Hepatocyte (in vitro differentiated cells): ENCODE measurements around the gene LINC01488. TPM values are rescaled to one million over a fixed set of nuclear protein-coding genes. Genes with fewer than 3 reads are reported as not detected.

Experiments used
- DNase-seq: peaks from one replicate; pipeline ENCODE4 v3.0.0-alpha.2; 2016; ENCODE audit warnings: low spot score
- H2AFZ ChIP-seq: fragments of 200-600 bp; sonication (generic); 2 replicates; pipeline ENCODE4 v1.6.0; 2016; ENCODE audit warnings: antibody characterized with exemption, mild to moderate bottlenecking
- H3K27ac ChIP-seq: fragments of 200-600 bp; sonication (generic); 2 replicates; pipeline ENCODE4 v1.5.1; 2016; ENCODE audit warnings: mild to moderate bottlenecking
- H3K27me3 ChIP-seq: fragments of 200-600 bp; sonication (generic); 2 replicates; pipeline ENCODE4 v1.6.1; 2016
- H3K36me3 ChIP-seq: fragments of 200-600 bp; sonication (generic); replicated peaks from 2 replicates; pipeline ENCODE4 v1.5.1; 2016; ENCODE audit warnings: low read depth; ENCODE audit not compliant: insufficient read depth
- H3K4me1 ChIP-seq: fragments of 200-600 bp; sonication (generic); 2 replicates; pipeline ENCODE4 v1.5.1; 2016; ENCODE audit warnings: mild to moderate bottlenecking, moderate library complexity; ENCODE audit not compliant: insufficient read depth
- H3K4me2 ChIP-seq: fragments of 200-600 bp; sonication (generic); 2 replicates; pipeline ENCODE4 v1.6.0; 2016
- H3K4me3 ChIP-seq: fragments of 200-600 bp; sonication (generic); 2 replicates; pipeline ENCODE4 v1.5.1; 2016; ENCODE audit warnings: mild to moderate bottlenecking
- H3K79me2 ChIP-seq: fragments of 200-600 bp; sonication (generic); 2 replicates; pipeline ENCODE4 v1.6.0; 2017; ENCODE audit warnings: mild to moderate bottlenecking
- H3K9me2 ChIP-seq: fragments of 200-600 bp; sonication (generic); replicated peaks from 2 replicates; pipeline ENCODE4 v1.6.0; 2017; ENCODE audit warnings: mild to moderate bottlenecking; ENCODE audit not compliant: insufficient read depth
- H3K9me3 ChIP-seq: fragments of 200-600 bp; sonication (generic); 2 replicates; pipeline ENCODE4 v1.5.1; 2016; ENCODE audit warnings: low read depth, mild to moderate bottlenecking
- H4K20me1 ChIP-seq: fragments of 200-600 bp; sonication (generic); 2 replicates; pipeline ENCODE4 v1.6.0; 2016; ENCODE audit warnings: mild to moderate bottlenecking; ENCODE audit not compliant: insufficient read depth, poor library complexity, severe bottlenecking
- EZH2 ChIP-seq: fragments of 200-600 bp; sonication (generic); IDR thresholded peaks from 2 replicates; pipeline ENCODE4 v1.6.1; 2016; ENCODE audit warnings: antibody characterized with exemption, mild to moderate bottlenecking, borderline replicate concordance
- EZH2phosphoT487 ChIP-seq: fragments of 200-600 bp; sonication (generic); IDR thresholded peaks from one replicate; pipeline ENCODE4 v1.6.1; 2018; ENCODE audit warnings: antibody characterized with exemption, mild to moderate bottlenecking, low read depth, moderate library complexity; ENCODE audit not compliant: unreplicated experiment, severe bottlenecking
- WGBS: methylation state at CpG from one replicate; pipeline ENCODE4 v1.1.6; 2016; ENCODE audit warnings: low lambda C conversion rate; ENCODE audit errors: missing lambda C conversion rate; 5-methylcytosine and 5-hydroxymethylcytosine counted together
- polyA plus RNA-seq: library from polyadenylated mRNA; unstranded; fragments of >200 nt; fragmentation: Nextera tagmentation; extraction: Ambion mirVana; gene quantifications from 2 replicates; pipeline ENCODE4 v1.2.1, GENCODE V29; 2016
- total RNA-seq: library from RNA; depleted of rRNA; stranded (reverse); fragments of >200 nt; gene quantifications from 2 replicates; pipeline ENCODE4 v1.2.3, GENCODE V29; 2014
- TF ChIP-seq, protein P1 (sequence below): fragments of 200-600 bp; sonication (generic); IDR thresholded peaks from 2 replicates; pipeline ENCODE4 v1.5.1; 2016; ENCODE audit warnings: antibody characterized with exemption, mild to moderate bottlenecking; ENCODE audit not compliant: poor library complexity

LINC01488 gene
- total and polyA plus RNA-seq, 2 experiments from 2014 or later: 0.27 to 0.59 TPM

- no peak for TF ChIP-seq EZH2phosphoT487
- TF ChIP-seq, protein P1, sequence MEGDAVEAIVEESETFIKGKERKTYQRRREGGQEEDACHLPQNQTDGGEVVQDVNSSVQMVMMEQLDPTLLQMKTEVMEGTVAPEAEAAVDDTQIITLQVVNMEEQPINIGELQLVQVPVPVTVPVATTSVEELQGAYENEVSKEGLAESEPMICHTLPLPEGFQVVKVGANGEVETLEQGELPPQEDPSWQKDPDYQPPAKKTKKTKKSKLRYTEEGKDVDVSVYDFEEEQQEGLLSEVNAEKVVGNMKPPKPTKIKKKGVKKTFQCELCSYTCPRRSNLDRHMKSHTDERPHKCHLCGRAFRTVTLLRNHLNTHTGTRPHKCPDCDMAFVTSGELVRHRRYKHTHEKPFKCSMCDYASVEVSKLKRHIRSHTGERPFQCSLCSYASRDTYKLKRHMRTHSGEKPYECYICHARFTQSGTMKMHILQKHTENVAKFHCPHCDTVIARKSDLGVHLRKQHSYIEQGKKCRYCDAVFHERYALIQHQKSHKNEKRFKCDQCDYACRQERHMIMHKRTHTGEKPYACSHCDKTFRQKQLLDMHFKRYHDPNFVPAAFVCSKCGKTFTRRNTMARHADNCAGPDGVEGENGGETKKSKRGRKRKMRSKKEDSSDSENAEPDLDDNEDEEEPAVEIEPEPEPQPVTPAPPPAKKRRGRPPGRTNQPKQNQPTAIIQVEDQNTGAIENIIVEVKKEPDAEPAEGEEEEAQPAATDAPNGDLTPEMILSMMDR: no peak
- TF ChIP-seq EZH2: no peak
- no peaks in the 10 kb centered on the region for H3K9me3 ChIP-seq
Observed at GRCh38 chr11:69475141-69475865, 6.2 kb upstream of the LINC01488 start.

DNA sequence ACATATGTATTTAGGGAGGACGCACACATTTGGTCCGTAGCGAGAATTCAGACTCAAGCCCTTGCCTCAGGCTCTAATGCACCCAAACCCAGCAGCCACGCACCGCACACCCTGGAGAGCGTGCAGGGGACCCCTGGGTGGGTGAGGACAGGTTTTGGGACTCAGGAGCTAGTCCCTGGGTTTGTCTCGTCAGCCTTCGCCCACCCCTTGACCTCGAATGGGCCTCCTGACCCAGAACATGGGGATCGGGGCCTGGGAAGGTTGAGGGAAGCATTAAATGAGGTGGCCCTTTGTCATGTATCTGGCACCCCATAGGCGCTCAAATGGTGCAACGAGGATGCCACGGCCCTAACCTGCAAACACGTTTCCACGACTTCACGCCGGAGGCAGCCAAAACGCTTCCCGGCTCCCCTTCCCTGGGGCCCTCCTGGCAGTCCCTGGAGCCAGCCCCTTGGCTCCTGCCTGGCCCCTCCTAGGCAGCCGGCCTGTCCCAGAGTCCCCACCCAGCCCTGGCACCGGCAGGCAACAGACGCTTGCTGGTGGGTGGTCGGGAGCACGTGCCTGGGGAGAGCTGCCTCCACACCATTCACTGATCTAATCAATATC is 5.5 kb upstream of the LINC01488 start:
- Histone ChIP-seq H3K4me1 (peaks cover 11% of the 10 kb centered on the region), H3K36me3 (no peaks in the 10 kb centered on the region), H3K27ac (no peak overlapping the region), H3K9me3 (no peaks in the 10 kb centered on the region), H3K4me2 (no peak overlapping the region), H3K4me3 (no peak overlapping the region), H3K9me2 (no peaks in the 10 kb centered on the region), H4K20me1 (no peaks in the 10 kb centered on the region), H2AFZ (no peak overlapping the region), H3K27me3 (no peaks in the 10 kb centered on the region), H3K79me2 (peaks cover 3% of the 10 kb centered on the region)
- 89% methylated on average over 24 of the region's 24 CpGs for WGBS
- no peak for DNase-seq
- TF ChIP-seq, protein P1: no peak
- TF ChIP-seq EZH2phosphoT487: no peak
- TF ChIP-seq EZH2: no peak

More at GRCh38 chr11:69475141-69475865, 6.2 kb upstream of the LINC01488 start:
- Histone ChIP-seq H3K79me2 (peaks cover 3% of the 10 kb centered on the region), H2AFZ (no peak overlapping the region), H3K27ac (no peak overlapping the region), H3K4me3 (no peak overlapping the region), H3K4me2 (no peak overlapping the region), H3K36me3 (no peaks in the 10 kb centered on the region), H3K9me2 (no peaks in the 10 kb centered on the region), H3K27me3 (no peaks in the 10 kb centered on the region), H4K20me1 (no peaks in the 10 kb centered on the region), H3K4me1 (peaks cover 4% of the 10 kb centered on the region)
- 85% methylated on average over 19 of the region's 19 CpGs for WGBS
- no peak for DNase-seq

- no peaks in the 10 kb centered on the region for H3K27me3 ChIP-seq
- H4K20me1 ChIP-seq: no peaks in the 10 kb centered on the region
- TF ChIP-seq, protein P1: no peak
- TF ChIP-seq EZH2phosphoT487 (no peak), EZH2 (no peak)
- H3K36me3 ChIP-seq: no peaks in the 10 kb centered on the region
- no peak for DNase-seq
- no peaks in the 10 kb centered on the region for H3K9me3 ChIP-seq
- H3K27ac ChIP-seq: no peak overlapping the region
- no peak overlapping the region for H3K4me2 ChIP-seq
- no peaks in the 10 kb centered on the region for H3K9me2 ChIP-seq
- peaks cover 13% of the 10 kb centered on the region for H3K4me1 ChIP-seq
- no peak overlapping the region for H2AFZ ChIP-seq
- 87% methylated on average over 14 of the region's 16 CpGs for WGBS
- H3K4me3 ChIP-seq: no peak overlapping the region
- H3K79me2 ChIP-seq: peaks cover 3% of the 10 kb centered on the region
Observed at GRCh38 chr11:69476509-69476961, 4.9 kb upstream of the LINC01488 start.
